ENCODE measurements around the gene VIM.
"Not testable (repeated sequence)": the region's sequence is repeated elsewhere in the genome, so short reads cannot be mapped to it uniquely, and the experiment has no call there.

VIM gene

DNA sequence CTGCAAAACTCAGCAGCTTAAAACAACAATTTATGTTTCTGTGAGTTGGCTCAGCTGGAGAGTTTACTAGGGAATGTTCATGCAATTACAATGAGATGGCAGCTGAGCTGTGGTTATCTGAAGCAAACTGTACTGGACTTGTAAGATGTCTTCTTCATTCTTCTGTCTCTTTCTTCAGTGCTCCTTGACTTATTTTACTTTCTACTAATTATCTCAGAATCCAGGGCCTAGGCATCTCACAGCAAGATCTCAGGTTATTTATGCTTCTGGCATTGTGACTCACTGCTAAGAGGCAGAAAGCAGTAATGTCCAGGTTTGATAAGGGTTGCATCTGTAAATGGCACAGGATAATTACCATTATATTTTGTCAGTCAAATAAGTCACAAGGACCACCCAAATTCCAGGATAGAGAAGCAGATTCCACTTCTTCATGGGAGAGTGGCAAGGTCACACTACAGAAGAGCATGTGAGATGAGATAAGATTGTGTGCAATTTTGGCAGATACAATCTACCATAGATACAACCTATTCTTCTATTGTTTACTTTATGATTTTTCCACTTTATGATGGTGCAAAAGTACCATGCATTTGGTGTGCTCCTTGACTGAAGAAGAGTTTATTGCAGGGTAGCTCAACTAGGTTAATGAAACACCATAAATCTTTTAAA is 16.8 kb downstream of the VIM start:
- Histone ChIP-seq H3K27ac (no peak overlapping the region), H3K4me3 (no peak overlapping the region)

DNA sequence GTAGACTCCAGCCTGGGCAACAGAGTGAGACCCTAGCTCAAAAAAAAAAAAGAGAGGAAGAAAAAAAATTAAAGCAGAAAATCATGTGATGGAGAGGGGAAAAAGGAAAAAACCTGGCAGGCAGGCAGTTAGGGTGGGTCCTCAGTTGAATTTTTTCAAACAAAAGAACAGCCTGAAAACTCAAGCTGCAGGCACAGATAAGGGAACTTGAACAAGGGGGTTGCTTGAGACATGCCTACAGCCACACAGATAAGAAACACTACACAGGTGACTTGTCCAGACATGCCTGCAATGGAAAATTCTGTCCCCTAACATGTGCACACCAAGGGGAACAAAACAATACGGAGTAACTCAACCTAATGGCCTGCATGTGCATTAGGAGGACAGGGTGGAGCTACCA is 19.2 kb downstream of the VIM start:
- H3K27ac ChIP-seq: no peak overlapping the region
- H3K4me3 ChIP-seq: no peak overlapping the region

DNA sequence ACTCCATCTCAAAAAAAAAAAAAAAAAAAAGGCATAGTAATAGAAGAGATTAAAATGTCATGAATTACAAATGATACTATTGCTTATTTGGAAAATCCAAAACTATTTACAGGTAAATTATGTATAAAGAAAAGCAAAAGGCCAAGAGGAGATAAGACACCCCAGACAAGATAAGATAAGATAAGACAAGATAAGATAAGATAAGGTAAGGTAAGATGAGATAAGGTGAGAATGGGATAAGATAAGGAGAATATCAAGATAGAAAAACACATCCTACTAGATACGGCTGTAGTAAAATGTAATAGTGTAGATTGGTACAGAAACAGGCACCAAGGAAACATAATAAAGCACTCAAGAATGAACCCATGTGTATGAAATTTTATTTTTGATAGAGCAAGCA is 20.9 kb downstream of the VIM start:
- Histone ChIP-seq H3K27ac (no peak overlapping the region), H3K4me3 (no peak overlapping the region)

DNA sequence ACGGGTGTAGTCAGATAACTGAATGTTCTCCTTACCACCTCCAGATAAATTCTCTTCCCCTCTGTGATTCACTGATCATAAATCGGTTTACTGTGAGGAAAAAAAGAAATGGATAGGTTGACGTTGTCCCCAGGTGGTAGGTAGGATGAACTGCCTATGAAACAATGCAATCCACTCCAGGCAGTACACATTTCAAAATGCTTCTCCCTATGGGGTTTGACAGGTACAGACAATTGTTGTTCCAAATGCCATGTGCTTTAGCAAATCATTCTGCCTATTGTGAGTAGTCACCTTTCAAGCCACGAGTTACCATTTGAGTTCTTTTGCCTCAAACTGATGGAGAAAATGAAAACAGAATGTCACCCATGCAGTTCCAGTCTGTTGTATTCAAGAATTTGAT is 21.8 kb downstream of the VIM start:
- Histone ChIP-seq H3K4me3 (no peak overlapping the region), H3K27ac (no peak overlapping the region)

DNA sequence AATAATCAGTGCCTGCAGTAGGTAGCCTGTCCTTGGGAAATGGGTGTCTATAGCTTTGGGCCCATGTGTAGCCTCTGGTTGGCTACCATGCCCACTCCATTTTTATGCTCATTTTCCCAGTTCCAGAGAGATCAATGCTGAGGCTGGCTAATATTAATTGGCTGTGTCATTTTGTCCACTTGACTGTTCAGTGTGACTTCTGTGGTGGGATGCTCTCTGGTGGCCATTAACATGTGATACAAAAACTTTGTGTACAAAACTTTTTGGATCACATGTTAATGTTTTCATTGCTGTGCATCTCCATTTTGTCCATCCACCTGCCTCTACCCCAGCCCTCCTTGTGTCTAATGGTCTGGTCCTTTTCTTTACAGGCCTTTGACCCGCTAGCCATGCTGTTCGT is 22.7 kb downstream of the VIM start:
- no peak overlapping the region for H3K4me3 ChIP-seq
- H3K27ac ChIP-seq: no peak overlapping the region

DNA sequence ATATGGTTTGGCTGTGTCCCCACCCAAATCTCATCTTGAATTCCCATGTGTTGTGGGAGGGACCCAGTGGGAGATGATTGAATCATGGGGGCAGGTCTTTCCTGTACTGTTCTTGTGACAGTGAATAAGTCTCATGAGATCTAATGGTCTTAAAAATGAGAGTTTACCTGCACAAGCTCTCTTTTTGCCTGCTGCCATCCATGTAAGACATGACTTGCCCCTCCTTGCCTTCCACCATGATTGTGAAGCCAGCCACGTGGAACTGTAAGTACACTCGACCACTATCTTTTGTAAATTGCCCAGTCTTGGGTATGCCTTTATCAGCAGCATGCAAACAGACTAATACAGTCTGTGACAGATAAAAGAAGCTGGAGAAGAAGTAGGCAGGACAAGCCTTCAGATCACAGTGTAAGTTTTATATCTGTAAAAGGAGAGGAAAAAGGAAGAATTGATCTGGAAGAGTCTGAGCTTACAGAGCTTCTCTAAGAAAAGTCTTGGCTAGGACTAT is 26.6 kb downstream of the VIM start:
- H3K27ac ChIP-seq, H3K4me3 ChIP-seq: not testable (repeated sequence)

DNA sequence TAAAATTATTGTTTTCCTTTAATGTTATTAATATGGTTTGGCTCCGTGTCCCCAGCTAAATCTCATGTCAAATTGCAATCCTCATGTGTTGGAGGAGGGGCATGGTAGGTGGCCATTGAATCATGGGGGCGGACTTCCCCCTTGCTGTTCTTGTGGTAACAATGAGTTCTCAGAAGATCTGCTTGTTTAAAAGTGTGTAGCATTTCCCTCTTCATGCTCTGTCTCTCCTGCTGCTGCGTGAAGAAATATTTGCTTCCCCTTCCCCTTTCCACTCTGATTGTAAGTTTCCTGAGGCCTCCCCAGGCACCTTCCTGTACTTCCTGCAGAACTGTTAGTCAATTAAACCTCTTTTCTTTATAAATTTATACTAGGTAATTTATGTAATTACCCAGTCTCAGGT is 27.5 kb downstream of the VIM start:
- Histone ChIP-seq H3K4me3 (no peak overlapping the region), H3K27ac (no peak overlapping the region)

DNA sequence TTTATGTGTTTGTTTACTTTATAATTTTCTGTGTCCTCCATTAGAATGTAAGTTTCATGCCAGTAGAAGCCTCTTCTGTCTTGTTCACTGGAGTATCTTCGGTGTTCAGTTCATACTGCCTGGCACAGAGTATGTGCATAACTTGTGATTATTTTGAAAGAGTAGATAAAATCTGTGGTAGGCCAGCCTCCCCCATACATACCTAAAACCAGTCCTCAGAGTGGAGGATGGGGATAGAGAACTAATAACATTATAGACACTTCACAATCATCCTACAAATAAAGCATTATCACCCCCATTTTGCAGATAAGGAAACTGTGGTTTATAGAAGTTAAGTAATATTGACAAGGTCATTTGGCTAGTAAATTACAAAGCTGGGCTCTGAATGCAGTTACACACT is 28.0 kb downstream of the VIM start:
- Histone ChIP-seq H3K27ac (no peak overlapping the region), H3K4me3 (no peak overlapping the region)

DNA sequence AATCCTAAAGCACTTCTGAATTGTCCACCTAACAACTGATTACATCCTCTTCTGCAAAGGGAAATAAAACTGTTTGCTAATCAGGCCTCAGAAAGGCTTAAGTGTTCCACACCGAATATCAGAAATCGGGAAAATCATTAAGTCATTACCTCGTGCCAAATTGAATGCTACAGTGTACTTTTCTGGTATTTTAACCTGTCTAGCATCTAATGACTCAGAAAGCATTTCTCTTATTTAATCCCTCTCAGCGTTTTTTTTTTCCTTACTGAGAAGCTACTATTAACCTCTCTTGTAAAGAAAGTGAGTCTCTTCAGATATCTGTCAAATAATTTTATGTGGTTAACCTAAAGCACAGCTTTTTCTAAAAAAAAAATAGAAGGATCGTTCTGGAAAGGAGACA is 28.6 kb downstream of the VIM start:
- Histone ChIP-seq H3K27ac (no peak overlapping the region), H3K4me3 (no peak overlapping the region)

DNA sequence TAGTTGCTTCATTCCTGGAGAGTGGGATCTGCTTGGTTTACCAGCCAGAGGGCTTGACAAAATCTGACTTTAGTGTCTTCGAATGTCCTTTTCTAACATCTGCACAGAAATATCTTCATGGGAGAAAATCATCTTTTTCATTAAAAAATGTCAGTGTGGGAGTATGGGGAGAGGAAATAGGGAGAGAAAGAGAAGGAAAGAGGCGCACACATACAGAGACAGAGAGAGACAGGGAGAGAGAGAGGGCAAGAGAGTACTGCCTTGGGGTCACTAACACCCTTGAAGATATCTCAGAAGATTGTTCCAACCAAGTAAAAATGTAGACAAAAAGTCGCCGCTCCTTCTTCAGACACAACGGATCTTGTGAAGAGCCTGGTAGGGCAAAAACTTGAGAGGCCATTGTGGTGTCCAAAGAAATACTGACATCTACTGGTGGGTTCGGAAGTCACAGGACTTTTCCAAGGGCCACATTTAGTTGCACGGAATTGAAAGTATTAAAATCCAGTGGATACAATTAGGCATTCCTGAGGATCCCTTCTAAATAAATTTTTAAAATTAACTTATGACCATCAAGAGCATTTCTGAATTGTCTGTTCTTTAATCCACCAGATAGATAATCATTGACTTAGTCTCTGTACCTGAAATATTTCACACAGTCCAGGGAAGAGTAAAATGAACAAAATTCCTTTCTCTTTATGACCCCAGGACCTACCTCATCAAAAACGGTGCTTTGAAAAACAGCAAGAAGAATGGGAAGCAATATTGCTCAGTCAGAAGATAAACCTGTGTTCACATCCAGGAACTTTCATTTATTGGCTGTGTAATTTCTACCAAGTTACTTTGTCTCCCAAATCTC is 29.7 kb downstream of the VIM start:
- Histone ChIP-seq H3K4me3 (no peak overlapping the region), H3K27ac (peak overlapping the region in 8 of 21 experiments; percentile 14 to 72 (median 33))

DNA sequence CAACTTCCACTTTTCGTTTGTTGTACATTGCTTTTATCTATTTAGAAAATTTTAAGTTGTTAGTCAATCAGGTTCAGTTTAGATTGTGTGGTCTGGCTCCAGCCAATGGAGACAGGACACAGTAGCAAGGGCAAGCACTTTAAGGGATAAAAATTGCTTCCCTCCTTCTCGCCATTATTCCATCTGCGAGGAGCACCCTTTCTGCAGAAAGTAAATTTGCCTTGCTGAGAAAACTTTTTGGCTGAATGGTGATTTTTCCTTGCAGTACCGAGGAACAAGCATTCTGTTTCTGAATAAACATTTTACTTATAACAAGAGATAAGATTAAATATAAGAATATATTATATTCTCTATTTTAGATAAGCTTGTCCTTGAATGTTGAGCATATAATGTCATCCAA is 34.5 kb downstream of the VIM start:
- Histone ChIP-seq H3K27ac (no peak overlapping the region), H3K4me3 (no peak overlapping the region)

DNA sequence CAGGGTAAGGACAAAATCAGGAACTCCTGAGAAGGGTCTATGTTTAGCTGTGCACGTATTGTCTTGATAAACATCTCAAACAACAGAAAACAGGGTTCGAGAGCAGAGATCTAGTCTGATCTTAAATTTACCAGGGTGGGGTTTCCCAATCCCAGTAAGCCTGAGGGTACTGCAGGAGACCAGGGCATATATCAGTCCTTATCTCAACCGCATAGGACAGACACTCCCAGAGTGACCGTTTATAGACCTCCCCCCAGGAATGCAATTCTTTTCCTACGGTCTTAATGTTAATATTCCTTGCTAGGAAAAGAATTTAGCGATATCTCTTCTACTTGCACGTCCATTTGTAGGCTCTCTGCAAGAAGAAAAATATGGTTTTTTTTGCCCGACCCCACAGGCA is 35.5 kb downstream of the VIM start:
- no peak overlapping the region for H3K4me3 ChIP-seq
- no peak overlapping the region for H3K27ac ChIP-seq

DNA sequence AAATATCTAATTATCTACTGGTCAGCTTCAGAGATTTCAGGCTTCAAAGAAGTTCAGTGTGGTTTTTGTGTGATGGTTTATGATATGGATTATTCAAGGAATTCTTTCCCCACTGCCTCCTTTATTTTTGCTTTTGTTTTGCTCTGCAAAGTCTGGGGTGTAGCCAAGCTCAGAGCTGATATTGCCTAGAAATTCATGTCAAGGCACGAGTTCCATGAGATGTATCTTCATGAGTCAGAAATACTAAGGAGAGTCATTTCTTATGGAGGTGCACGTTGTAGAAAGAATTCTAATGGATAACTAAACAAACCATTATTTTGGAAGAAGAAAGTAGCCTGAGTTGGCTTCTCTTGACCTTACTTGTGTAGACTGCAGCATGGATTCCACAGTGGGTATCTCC is 37.4 kb downstream of the VIM start:
- H3K4me3 ChIP-seq: no peak overlapping the region
- no peak overlapping the region for H3K27ac ChIP-seq

DNA sequence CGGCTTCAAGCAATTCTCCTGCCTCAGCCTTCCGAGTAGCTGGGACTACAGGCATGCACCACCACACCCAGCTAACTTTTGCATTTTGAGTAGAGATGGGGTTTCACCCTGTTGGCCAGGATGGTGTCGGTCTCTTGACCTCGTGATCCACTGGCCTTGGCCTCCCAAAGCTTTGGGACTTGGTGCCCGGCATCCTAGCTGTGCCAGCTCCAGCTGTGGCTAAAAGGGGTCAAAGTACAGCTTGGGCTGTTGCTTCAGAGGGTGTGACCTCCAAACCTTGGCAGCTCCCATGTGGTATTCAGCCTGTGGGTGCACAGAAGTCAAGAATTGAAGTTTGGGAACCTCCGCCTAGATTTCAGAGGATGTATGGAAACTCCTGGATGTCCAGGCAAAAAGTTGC is 38.5 kb downstream of the VIM start:
- not testable (repeated sequence) for H3K4me3 ChIP-seq, H3K27ac ChIP-seq

DNA sequence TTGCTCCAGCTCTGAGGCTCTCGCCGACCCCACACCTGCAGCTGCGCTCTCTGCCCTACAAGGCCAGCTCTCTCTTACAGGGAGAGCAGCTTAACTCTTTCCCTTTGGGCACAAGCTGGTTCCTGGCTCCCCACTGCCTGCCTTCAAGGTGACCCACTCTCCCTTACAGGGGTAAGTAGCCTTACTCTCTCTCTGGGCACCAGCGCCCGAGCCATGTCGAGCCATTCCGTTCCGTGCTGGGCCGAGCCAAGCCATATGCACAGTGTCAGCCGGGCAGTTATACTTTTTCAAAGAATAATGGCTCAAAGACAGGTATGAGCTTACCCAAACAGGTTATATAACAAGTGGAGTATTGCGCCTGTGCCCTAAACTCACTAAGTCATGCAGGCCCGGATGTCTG is 44.6 kb downstream of the VIM start:
- H3K4me3 ChIP-seq: no peak overlapping the region
- H3K27ac ChIP-seq: no peak overlapping the region

DNA sequence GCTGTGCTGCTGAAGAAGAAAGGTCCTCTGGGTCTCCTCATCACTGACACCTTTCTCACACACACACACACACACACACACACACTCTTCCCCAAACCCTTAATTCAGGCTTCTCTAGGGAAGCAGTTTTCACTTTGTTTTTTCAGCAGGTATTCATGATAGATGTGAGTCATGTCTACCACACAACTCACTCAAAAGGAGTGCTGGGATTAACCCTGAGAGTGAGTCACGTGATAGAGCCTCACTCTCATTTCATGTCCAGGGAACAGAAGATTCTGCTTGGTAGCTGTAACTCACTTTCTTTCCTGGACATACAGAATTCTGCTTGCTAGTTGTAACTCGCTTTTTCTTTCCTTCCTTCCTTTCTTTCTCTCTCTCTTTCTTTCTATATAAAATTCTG is 45.4 kb downstream of the VIM start:
- H3K27ac ChIP-seq: no peak overlapping the region
- no peak overlapping the region for H3K4me3 ChIP-seq

DNA sequence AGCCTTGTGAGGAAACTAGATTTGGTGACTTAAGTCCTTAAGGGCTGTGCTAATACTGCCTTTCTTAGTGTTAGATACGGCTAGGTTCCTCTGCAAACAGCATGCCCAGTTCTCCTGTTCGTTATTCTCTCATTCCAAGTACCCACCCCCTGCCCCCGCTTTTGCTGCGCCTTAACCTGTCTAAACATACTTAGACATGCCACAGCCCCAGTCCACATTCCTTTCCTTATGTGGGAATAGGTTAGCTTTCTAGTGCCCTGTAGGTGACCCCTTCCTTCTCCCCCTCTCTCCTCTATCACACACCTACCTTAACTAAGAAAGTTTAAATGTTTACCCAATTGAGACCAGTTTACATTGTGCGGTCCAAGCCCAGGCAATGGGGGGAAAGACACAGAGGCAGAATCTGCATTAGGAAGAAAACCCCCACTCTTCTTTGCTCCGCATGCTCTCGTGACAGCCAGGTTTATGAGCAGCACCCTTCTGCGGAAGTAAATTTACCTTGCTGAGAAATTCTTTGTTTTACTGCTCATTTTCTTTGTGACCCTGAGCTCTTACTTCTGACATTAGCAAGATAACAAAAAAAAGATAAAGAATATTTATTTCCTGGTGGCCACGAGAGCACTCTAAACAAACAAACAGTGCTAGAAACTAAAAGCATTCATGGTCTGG is 48.8 kb downstream of the VIM start:
- Histone ChIP-seq H3K4me3 (no peak overlapping the region), H3K27ac (no peak overlapping the region)

DNA sequence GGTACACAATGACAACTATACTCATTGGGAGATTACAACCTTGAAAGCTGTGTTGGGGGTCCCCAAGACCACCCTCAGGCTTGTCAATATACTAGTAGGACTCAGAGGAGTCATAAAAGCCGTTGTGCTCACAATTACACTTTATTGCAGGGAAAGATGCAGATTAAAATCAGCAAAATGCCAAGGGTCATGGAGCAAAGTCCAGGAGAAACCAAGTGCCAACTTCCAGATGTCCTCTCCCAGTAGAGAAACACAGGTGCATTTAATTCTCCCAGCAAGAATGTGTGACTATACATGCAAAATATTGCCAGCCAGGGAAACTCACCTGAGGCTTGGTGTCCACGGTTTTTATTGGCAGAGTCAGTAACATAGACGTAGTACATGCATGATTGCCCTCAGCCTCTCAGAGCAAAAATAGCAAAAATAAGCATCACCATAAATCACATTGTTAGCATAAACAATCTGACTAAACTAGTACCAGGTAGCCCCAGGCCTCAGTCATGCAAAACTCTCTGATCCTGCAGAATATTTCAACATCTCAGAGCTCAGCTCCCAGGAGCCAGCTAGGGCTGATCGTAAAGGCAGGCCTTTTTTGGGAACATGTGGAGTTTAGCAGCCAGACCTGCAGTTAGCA is 50.7 kb downstream of the VIM start:
- Histone ChIP-seq H3K27ac (no peak overlapping the region), H3K4me3 (no peak overlapping the region)

DNA sequence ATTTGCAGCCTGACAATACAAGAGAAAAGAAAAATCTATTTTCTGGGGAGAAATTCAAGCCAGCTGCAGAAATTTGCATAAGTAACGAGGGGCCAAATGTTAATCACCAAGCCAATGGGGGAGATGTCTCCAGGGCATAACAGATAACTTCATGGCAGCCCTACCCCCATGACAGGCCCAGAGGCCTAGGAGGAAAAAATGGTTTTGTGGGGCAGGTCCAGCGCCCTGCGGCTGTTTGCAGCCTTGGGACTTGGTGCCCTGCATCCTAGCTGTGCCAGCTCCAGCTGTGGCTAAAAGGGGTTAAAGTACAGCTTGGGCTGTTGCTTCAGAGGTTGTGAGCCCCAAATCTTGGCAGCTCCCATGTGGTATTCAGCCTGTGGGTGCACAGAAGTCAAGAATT is 54.3 kb downstream of the VIM start:
- Histone ChIP-seq H3K27ac (no peak overlapping the region), H3K4me3 (no peak overlapping the region)

All from skin epidermis (tissue), 12 donors.